ENCODE data around the gene ZNF224.

Gene ZNF224

DNA sequence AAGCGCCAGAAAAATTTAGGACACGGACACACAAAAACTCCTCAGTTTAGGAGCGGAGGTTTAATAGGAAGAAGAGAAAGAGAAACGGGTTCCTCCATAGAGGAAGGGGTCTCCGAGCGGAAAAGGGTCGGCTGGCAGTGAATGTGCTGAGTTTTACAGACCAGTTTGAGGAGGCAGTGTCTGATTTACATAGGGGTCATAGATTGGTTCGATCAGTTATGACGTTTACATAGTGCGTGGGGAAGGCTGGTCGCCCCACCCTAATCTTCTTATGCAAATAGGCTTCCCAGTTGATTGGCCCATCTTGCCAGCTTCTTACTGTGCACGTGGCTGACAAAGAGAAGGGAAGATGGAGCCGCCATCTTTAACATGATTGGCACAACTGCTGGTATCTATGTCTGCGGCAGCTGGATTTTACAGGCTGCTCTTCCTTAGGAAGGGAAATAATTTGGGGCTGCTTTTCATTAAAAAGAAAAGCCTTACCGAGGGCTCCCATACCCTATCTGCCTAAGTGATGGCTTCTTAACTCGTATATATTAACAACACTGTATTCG lies 17.8 kb downstream of the ZNF224 start:
- TF ChIP-seq, protein P1, sequence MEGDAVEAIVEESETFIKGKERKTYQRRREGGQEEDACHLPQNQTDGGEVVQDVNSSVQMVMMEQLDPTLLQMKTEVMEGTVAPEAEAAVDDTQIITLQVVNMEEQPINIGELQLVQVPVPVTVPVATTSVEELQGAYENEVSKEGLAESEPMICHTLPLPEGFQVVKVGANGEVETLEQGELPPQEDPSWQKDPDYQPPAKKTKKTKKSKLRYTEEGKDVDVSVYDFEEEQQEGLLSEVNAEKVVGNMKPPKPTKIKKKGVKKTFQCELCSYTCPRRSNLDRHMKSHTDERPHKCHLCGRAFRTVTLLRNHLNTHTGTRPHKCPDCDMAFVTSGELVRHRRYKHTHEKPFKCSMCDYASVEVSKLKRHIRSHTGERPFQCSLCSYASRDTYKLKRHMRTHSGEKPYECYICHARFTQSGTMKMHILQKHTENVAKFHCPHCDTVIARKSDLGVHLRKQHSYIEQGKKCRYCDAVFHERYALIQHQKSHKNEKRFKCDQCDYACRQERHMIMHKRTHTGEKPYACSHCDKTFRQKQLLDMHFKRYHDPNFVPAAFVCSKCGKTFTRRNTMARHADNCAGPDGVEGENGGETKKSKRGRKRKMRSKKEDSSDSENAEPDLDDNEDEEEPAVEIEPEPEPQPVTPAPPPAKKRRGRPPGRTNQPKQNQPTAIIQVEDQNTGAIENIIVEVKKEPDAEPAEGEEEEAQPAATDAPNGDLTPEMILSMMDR (IDR thresholded peaks at IDR 0.05): no peak

DNA sequence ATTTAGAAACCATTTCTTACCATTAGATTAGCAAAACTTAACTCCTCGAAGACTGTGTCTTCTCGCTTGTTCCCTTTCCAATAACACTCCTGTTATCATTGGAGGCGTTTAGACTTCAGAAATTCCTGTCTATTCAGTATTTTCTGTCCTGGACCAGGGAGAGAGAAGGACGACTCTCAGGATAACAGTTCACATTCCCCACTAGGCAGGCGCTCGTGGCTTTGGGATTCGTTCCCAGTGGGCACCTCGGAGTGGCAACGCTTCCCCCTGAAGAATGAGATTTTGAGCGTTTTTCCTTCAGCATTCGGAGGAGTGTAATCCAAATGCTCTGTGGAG lies 18.6 kb downstream of the ZNF224 start:
- TF ChIP-seq, protein P1 (IDR thresholded peaks at IDR 0.05): no peak

DNA sequence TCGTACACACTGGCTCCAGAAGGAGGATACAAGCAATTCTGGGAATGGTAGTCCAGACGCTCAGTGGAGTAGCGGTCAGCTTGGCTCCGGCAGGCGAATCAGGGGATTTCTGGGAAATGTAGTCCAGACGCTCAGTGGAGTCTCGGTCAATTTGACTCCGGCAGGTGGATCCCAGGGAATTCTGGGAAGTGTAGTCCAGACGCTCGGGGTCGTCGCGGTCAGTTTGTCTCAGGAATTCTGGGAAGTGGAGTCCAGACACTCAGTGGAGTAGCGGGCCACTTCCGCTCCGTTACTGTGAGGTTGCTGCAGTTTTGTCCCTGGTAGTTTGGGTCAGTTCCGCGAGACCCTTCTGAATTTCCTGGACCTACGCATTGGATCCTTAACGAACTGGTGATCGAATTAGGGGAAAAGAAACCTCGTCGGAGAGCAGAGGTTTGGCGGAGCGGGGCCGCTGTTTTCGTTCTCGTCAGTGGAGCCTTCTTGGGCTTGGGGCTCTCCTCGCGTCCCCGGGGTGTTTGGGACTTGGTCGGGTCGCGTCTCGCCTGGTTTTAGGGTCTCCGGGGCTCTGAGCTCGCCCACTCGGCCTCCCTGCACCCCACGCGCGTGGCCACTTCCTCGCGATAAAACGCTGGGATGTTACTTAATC lies 19.1 kb downstream of the ZNF224 start, which contains the start of gene ZNF225:
Gene ZNF225, plus strand, starts transcription at position 262 of the 646 bp plus-strand sequence. CDS start 2,429 bp downstream, outside the sequence.
- TF ChIP-seq, protein P1 (IDR thresholded peaks at IDR 0.05): no peak

- TF ChIP-seq, protein P1 (IDR thresholded peaks at IDR 0.05): no peak
These were observed 19.7 kb downstream of the ZNF224 start for GRCh38 chr19:44113784-44114390.

GRCh38 chr19:44131955-44132354 lies 37.8 kb downstream of the ZNF224 start:
- TF ChIP-seq, protein P1 (IDR thresholded peaks at IDR 0.05): no peak

GRCh38 chr19:44141191-44142058 lies 47.3 kb downstream of the ZNF224 start, which contains the start of gene ZNF234:
Gene ZNF234 (plus strand): TSS chr19:44141554. CDS start chr19:44144633, 3,079 bp downstream.
- TF ChIP-seq, protein P1 (IDR thresholded peaks at IDR 0.05): no peak

GRCh38 chr19:44142059-44142433 lies 47.9 kb downstream of the ZNF224 start:
- TF ChIP-seq, protein P1 (IDR thresholded peaks at IDR 0.05): no peak

Data from LNCAP (cell line).